IMR-90 (cell line): ENCODE measurements around the gene LAIR2. TPM values are rescaled to one million over a fixed set of nuclear protein-coding genes. Genes with fewer than 3 reads are reported as not detected.

ENCODE experiments used
- ATAC-seq: fragments of 200-7000 bp; cut with Tn5 transposase; 2 replicates; pipeline ENCODE4 v1.9.1; 2020; ENCODE audit warnings: low read depth, mild to moderate bottlenecking, moderate library complexity
- BruUV-seq: library from RNA; stranded (reverse); fragments of 400-500 nt; replicated peaks from 2 replicates; lab custom pipeline; 2021; lab: Mats Ljungman, UMichigan
- CTCF ChIA-PET: fragments of 300-600 bp; formaldehyde crosslinking; extraction: SDS; loops from one replicate; lab custom pipeline; 2021; ENCODE audit warnings: antibody characterized with exemption; lab: Yijun Ruan, JAX
- POLR2A ChIA-PET: fragments of 300-600 bp; sonication (Branson Sonifier 250); formaldehyde crosslinking; loops from one replicate; lab custom pipeline; 2022; ENCODE audit warnings: antibody characterized with exemption; ENCODE audit not compliant: unreplicated experiment; lab: Charles Lee
- DNase-seq: peaks from one replicate; pipeline ENCODE4 v3.0.0; 2013
- H2AFZ ChIP-seq: replicated peaks from 2 replicates; pipeline ENCODE3; 2013; ENCODE audit warnings: low read length, mild to moderate bottlenecking; ENCODE audit not compliant: poor library complexity
- H2AK5ac ChIP-seq: 2 replicates; pipeline ENCODE4 v1.6.1; 2013; ENCODE audit warnings: low read depth, low read length, inconsistent platforms
- H2AK9ac ChIP-seq: replicated peaks from 2 replicates; pipeline ENCODE3; 2013; ENCODE audit warnings: mild to moderate bottlenecking, low read depth, low read length, moderate library complexity; ENCODE audit not compliant: poor library complexity
- H2BK120ac ChIP-seq: 2 replicates; pipeline ENCODE4 v1.6.1; 2013; ENCODE audit warnings: low read depth, low read length, inconsistent platforms
- H2BK15ac ChIP-seq: 3 replicates; pipeline ENCODE4 v1.6.1; 2013; ENCODE audit warnings: low read depth, low read length, inconsistent platforms
- H2BK20ac ChIP-seq: 2 replicates; pipeline ENCODE4 v1.6.1; 2013; ENCODE audit warnings: low read depth, mild to moderate bottlenecking, inconsistent platforms, low read length, moderate library complexity
- H2BK5ac ChIP-seq: 2 replicates; pipeline ENCODE4 v1.6.1; 2013; ENCODE audit warnings: mild to moderate bottlenecking, low read depth, low read length, inconsistent platforms; ENCODE audit not compliant: poor library complexity, severe bottlenecking
- H3K14ac ChIP-seq: replicated peaks from 2 replicates; pipeline ENCODE4 v1.6.1; 2013; ENCODE audit warnings: low read depth, low read length, inconsistent platforms
- H3K18ac ChIP-seq: 2 replicates; pipeline ENCODE4 v1.6.1; 2013; ENCODE audit warnings: low read depth, low read length, control low read depth
- H3K23ac ChIP-seq: 2 replicates; pipeline ENCODE4 v1.6.1; 2013; ENCODE audit warnings: low read depth, low read length, inconsistent platforms
- H3K27ac ChIP-seq: 2 replicates; pipeline ENCODE4 v1.5.1; 2013; ENCODE audit warnings: mild to moderate bottlenecking, control low read depth, low read length; ENCODE audit not compliant: insufficient read depth
- H3K27me3 ChIP-seq: 2 replicates; pipeline ENCODE4 v1.6.1; 2013; ENCODE audit warnings: low read length; ENCODE audit not compliant: control insufficient read depth, insufficient read depth
- H3K36me3 ChIP-seq: 2 replicates; pipeline ENCODE4 v1.6.1; 2013; ENCODE audit warnings: low read length, mixed read lengths; ENCODE audit not compliant: control insufficient read depth, insufficient read depth
- H3K4ac ChIP-seq: 2 replicates; pipeline ENCODE4 v1.6.1; 2013; ENCODE audit warnings: low read depth, low read length, inconsistent platforms
- H3K4me1 ChIP-seq: 2 replicates; pipeline ENCODE4 v1.6.1; 2013; ENCODE audit warnings: low read length, mixed read lengths; ENCODE audit not compliant: control insufficient read depth, insufficient read depth
- H3K4me2 ChIP-seq: 2 replicates; pipeline ENCODE4 v1.6.1; 2013; ENCODE audit warnings: low read depth, mild to moderate bottlenecking, control low read depth, low read length, moderate library complexity
- H3K4me3 ChIP-seq: 2 replicates; pipeline ENCODE4 v1.5.1; 2013; ENCODE audit warnings: low read depth, mild to moderate bottlenecking, control low read depth, low read length, moderate library complexity; ENCODE audit not compliant: insufficient read depth
- H3K56ac ChIP-seq: 2 replicates; pipeline ENCODE4 v1.6.1; 2013; ENCODE audit warnings: low read length, inconsistent platforms; ENCODE audit not compliant: insufficient read depth; ENCODE audit errors: extremely low read depth
- H3K79me1 ChIP-seq, 2 experiments: 2 replicates each; pipeline ENCODE4 v1.6.1; 2013; ENCODE audit warnings: low read length in 2 of 2, inconsistent platforms in 1 of 2, low read depth in 1 of 2
- H3K9ac ChIP-seq: 2 replicates; pipeline ENCODE4 v1.6.1; 2013; ENCODE audit warnings: low read depth, low read length, control low read depth
- H3K9me1 ChIP-seq: 2 replicates; pipeline ENCODE4 v1.6.1; 2013; ENCODE audit warnings: low read length, inconsistent platforms; ENCODE audit not compliant: insufficient read depth
- H3K9me3 ChIP-seq: 2 replicates; pipeline ENCODE4 v1.6.1; 2013; ENCODE audit warnings: low read length; ENCODE audit not compliant: control insufficient read depth, insufficient read depth
- H4K20me1 ChIP-seq: 2 replicates; pipeline ENCODE4 v1.6.1; 2013; ENCODE audit warnings: low read length, inconsistent platforms; ENCODE audit not compliant: insufficient read depth
- H4K5ac ChIP-seq: 2 replicates; pipeline ENCODE4 v1.6.1; 2013; ENCODE audit warnings: mild to moderate bottlenecking, low read depth, low read length, control low read depth
- H4K8ac ChIP-seq, 2 experiments: 2 replicates each; pipeline ENCODE4 v1.6.1; 2013; ENCODE audit warnings: low read depth in 2 of 2, low read length in 2 of 2, control low read depth in 1 of 2, inconsistent platforms in 1 of 2
- H4K91ac ChIP-seq: 2 replicates; pipeline ENCODE4 v1.6.1; 2013; ENCODE audit warnings: low read depth, low read length, inconsistent platforms; ENCODE audit not compliant: insufficient read depth
- BHLHE40 ChIP-seq: fragments of 150-350 bp; IDR thresholded peaks from 2 replicates; pipeline ENCODE4 v1.6.1; 2016; ENCODE audit warnings: mild to moderate bottlenecking, low read depth, low read length
- CEBPB ChIP-seq: IDR thresholded peaks from 2 replicates; pipeline ENCODE4 v1.6.1; 2012; ENCODE audit warnings: low read depth, low read length, improper control_type of control experiment
- CHD1 ChIP-seq: IDR thresholded peaks from 2 replicates; pipeline ENCODE4 v1.6.1; 2012; ENCODE audit warnings: low read depth, low read length, improper control_type of control experiment
- FOS ChIP-seq: fragments of 150-350 bp; IDR thresholded peaks from 2 replicates; pipeline ENCODE4 v1.6.1; 2016; ENCODE audit warnings: low read depth, low read length
- MAFK ChIP-seq: IDR thresholded peaks from 2 replicates; pipeline ENCODE4 v1.6.1; 2012; ENCODE audit warnings: low read depth, low read length, improper control_type of control experiment
- MAZ ChIP-seq: IDR thresholded peaks from 2 replicates; pipeline ENCODE4 v1.6.1; 2012; ENCODE audit warnings: low read depth, mild to moderate bottlenecking, low read length, improper control_type of control experiment, moderate library complexity, borderline replicate concordance
- MXI1 ChIP-seq: IDR thresholded peaks from 2 replicates; pipeline ENCODE4 v1.6.1; 2012; ENCODE audit warnings: low read depth, mild to moderate bottlenecking, low read length, moderate library complexity, borderline replicate concordance
- NFE2L2 ChIP-seq: fragments of 150-350 bp; IDR thresholded peaks from 2 replicates; pipeline ENCODE4 v1.6.1; 2016; ENCODE audit warnings: low read depth, mild to moderate bottlenecking, low read length
- POLR2A ChIP-seq: IDR thresholded peaks from 2 replicates; pipeline ENCODE4 v1.6.1; 2012; ENCODE audit warnings: mild to moderate bottlenecking, low read depth, low read length
- RAD21 ChIP-seq: IDR thresholded peaks from 2 replicates; pipeline ENCODE4 v1.6.1; 2012; ENCODE audit warnings: low read length, improper control_type of control experiment
- RCOR1 ChIP-seq: IDR thresholded peaks from 2 replicates; pipeline ENCODE4 v1.6.1; 2012; ENCODE audit warnings: mild to moderate bottlenecking, low read length, improper control_type of control experiment; ENCODE audit not compliant: insufficient replicate concordance
- RFX5 ChIP-seq: IDR thresholded peaks from 2 replicates; pipeline ENCODE4 v1.8.0; 2012; ENCODE audit warnings: low read depth, mild to moderate bottlenecking, low read length, moderate library complexity
- SMC3 ChIP-seq: fragments of 150-350 bp; IDR thresholded peaks from 2 replicates; pipeline ENCODE4 v1.6.1; 2016; ENCODE audit warnings: low read depth, mild to moderate bottlenecking, antibody characterized with exemption, low read length, moderate library complexity
- WGBS, 2 experiments: methylation state at CpG; one replicate each; pipeline versions ENCODE4 v1.1.5 to v1.1.7; 2013; ENCODE audit warnings: missing lambda C conversion rate in 2 of 2; ENCODE audit not compliant: insufficient read length in 1 of 2; ENCODE audit errors: extremely low coverage in 2 of 2; 5-methylcytosine and 5-hydroxymethylcytosine counted together
- dilution Hi-C: fragments of 300-500 bp; cut with HindIII; formaldehyde crosslinking; loops from one replicate; pipeline ENCODE4 v1.14.3; 2018; ENCODE audit warnings: low sequenced_read_pairs; ENCODE audit not compliant: unreplicated experiment
- in situ Hi-C: fragments of 300-500 bp; cut with MboI; formaldehyde crosslinking; loops from 3 replicates; pipeline ENCODE4 v1.14.3; 2019; ENCODE audit warnings: low sequenced_read_pairs, inconsistent platforms, mixed read lengths
- intact Hi-C: fragments of 100-400 bp; cut with micrococcal nuclease; formaldehyde crosslinking; loops from 2 replicates; pipeline ENCODE4 v1.10.0; 2022
- polyA plus RNA-seq, 3 experiments: library from polyadenylated mRNA; depleted of rRNA; stranded (reverse); fragments of >200 nt; gene quantifications; 2 replicates each; pipeline ENCODE4 v1.2.3, GENCODE V29; 2012; ENCODE audit warnings: low replicate concordance in 1 of 3
- total RNA-seq: library from RNA; depleted of rRNA; stranded (reverse); fragments of >200 nt; gene quantifications from 2 replicates; pipeline ENCODE4 v1.2.3, GENCODE V29; 2012
- TF ChIP-seq, protein P1 (sequence below): fragments of 150-350 bp; IDR thresholded peaks from 2 replicates; pipeline ENCODE4 v1.6.1; 2016; ENCODE audit warnings: low read depth, mild to moderate bottlenecking, low read length, moderate library complexity, borderline replicate concordance
- TF ChIP-seq, protein P2 (sequence below): fragments of 150-350 bp; IDR thresholded peaks from 2 replicates; pipeline ENCODE4 v1.6.1; 2017; ENCODE audit warnings: mild to moderate bottlenecking, antibody characterized with exemption, low read length, low read depth
- TF ChIP-seq, protein P3 (sequence below): conservative IDR thresholded peaks from 2 replicates; pipeline ENCODE4 v1.5.1; 2012; ENCODE audit warnings: mild to moderate bottlenecking, low read depth, low read length, improper control_type of control experiment

Gene LAIR2
- total and polyA plus RNA-seq, 2 of the 4 experiments (the other 2 are of a cell fraction): not detected

DNA sequence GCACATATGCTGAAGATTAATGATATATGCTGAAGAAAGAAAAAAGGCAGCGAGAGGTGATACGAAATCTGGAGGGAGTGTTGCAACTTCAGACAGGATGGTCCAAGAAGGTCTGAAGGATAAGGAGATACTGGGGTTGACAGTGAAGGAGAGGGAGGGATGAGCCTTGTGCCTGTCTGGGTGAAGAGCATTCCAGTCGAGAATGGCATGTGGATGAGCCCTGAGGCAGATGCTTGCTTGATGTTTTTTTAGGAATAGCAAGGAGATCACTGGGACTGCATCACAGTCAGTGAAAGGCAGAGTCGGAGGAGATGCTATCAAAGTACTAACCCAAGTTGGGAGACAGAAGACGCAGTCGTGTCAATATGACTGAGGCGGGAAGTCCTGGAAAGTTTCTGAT, 13.3 kb upstream of the LAIR2 start:
- dilution Hi-C loops: no loop called here
- H2BK15ac ChIP-seq: no peak overlapping the region
- no peak overlapping the region for H2AFZ ChIP-seq
- H3K4me3 ChIP-seq: no peak overlapping the region
- H2BK5ac ChIP-seq: no peak overlapping the region
- H3K4me1 ChIP-seq: no peaks in the 10 kb centered on the region
- no peak overlapping the region for H3K14ac ChIP-seq
- H4K20me1 ChIP-seq: no peaks in the 10 kb centered on the region
- WGBS, 2 experiments: 33% methylated on average over 3 of the region's 7 CpGs; no CpG with 5 or more reads in 1 of the 2 experiments
- H3K4me2 ChIP-seq: no peak overlapping the region
- no peak overlapping the region for H3K23ac ChIP-seq
- CTCF ChIA-PET: interaction anchor here (1.2 kb wide), 1 partner anchor 8 kb away, joined by 3 read pairs; no protein-coding TSS in a partner anchor
- H3K9me3 ChIP-seq: no peaks in the 10 kb centered on the region
- no peak overlapping the region for H2AK5ac ChIP-seq
- in situ Hi-C loops: no loop called here
- no peak for DNase-seq
- no peak overlapping the region for H3K9ac ChIP-seq
- intact Hi-C loops: no loop called here
- BruUV-seq: no TSS peak
- H3K4ac ChIP-seq: no peak overlapping the region
- no peak overlapping the region for H2BK20ac ChIP-seq
- H2AK9ac ChIP-seq: no peak overlapping the region
- H3K9me1 ChIP-seq: no peaks in the 10 kb centered on the region; the same call in 1 of the 2 replicates
- no peak overlapping the region for H4K8ac ChIP-seq
- POLR2A ChIA-PET: no interaction called here
- no peaks in the 10 kb centered on the region for H3K36me3 ChIP-seq
- no peak for TF ChIP-seq FOS
- no peak for TF ChIP-seq BHLHE40
- TF ChIP-seq RAD21: no peak
- no peak for TF ChIP-seq MAZ
- no peak for TF ChIP-seq POLR2A
- TF ChIP-seq CEBPB: no peak
- TF ChIP-seq MAFK: no peak
- no peak for TF ChIP-seq SMC3
- TF ChIP-seq CHD1: no peak
- no peak for TF ChIP-seq MXI1
- no peak for TF ChIP-seq RFX5
- TF ChIP-seq, protein P1, sequence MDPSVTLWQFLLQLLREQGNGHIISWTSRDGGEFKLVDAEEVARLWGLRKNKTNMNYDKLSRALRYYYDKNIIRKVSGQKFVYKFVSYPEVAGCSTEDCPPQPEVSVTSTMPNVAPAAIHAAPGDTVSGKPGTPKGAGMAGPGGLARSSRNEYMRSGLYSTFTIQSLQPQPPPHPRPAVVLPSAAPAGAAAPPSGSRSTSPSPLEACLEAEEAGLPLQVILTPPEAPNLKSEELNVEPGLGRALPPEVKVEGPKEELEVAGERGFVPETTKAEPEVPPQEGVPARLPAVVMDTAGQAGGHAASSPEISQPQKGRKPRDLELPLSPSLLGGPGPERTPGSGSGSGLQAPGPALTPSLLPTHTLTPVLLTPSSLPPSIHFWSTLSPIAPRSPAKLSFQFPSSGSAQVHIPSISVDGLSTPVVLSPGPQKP: no peak
- no peak for TF ChIP-seq RCOR1
- TF ChIP-seq NFE2L2: no peak
- TF ChIP-seq, protein P2, sequence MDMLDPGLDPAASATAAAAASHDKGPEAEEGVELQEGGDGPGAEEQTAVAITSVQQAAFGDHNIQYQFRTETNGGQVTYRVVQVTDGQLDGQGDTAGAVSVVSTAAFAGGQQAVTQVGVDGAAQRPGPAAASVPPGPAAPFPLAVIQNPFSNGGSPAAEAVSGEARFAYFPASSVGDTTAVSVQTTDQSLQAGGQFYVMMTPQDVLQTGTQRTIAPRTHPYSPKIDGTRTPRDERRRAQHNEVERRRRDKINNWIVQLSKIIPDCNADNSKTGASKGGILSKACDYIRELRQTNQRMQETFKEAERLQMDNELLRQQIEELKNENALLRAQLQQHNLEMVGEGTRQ: no peak
- TF ChIP-seq, protein P3, sequence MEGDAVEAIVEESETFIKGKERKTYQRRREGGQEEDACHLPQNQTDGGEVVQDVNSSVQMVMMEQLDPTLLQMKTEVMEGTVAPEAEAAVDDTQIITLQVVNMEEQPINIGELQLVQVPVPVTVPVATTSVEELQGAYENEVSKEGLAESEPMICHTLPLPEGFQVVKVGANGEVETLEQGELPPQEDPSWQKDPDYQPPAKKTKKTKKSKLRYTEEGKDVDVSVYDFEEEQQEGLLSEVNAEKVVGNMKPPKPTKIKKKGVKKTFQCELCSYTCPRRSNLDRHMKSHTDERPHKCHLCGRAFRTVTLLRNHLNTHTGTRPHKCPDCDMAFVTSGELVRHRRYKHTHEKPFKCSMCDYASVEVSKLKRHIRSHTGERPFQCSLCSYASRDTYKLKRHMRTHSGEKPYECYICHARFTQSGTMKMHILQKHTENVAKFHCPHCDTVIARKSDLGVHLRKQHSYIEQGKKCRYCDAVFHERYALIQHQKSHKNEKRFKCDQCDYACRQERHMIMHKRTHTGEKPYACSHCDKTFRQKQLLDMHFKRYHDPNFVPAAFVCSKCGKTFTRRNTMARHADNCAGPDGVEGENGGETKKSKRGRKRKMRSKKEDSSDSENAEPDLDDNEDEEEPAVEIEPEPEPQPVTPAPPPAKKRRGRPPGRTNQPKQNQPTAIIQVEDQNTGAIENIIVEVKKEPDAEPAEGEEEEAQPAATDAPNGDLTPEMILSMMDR: no peak
- no peak overlapping the region for H3K27ac ChIP-seq
- no peak overlapping the region for H3K56ac ChIP-seq
- no peak overlapping the region for H2BK120ac ChIP-seq
- no peak overlapping the region for H4K91ac ChIP-seq
- no peak overlapping the region for H3K18ac ChIP-seq
- H3K27me3 ChIP-seq: no peaks in the 10 kb centered on the region
- no peak overlapping the region for H4K5ac ChIP-seq
- no peaks in the 10 kb centered on the region for H3K79me1 ChIP-seq
- ATAC-seq: no peak
